Vagina (tissue), 2 donors: Measurements from ENCODE around the gene SLC7A6OS.

Experiments
- CTCF ChIP-seq, 3 experiments: fragments of 450-650 bp in 2 of 3; fragments of 200-600 bp in 1 of 3; sonication (generic) in 1 of 3; IDR thresholded peaks; one replicate each; pipeline ENCODE4 v1.5.1; 2017 to 2019; ENCODE audit warnings: antibody characterized with exemption in 3 of 3, mild to moderate bottlenecking in 2 of 3, moderate library complexity in 2 of 3
- POLR2A ChIP-seq, 2 donors: fragments of 450-650 bp; IDR thresholded peaks; one replicate each; pipeline ENCODE4 v1.6.1; 2017; ENCODE audit warnings: antibody characterized with exemption in 2 of 2, mild to moderate bottlenecking in 2 of 2, moderate library complexity in 2 of 2
- POLR2AphosphoS5 ChIP-seq, 2 donors: sonication (generic); formaldehyde crosslinking; IDR thresholded peaks; one replicate each; pipeline ENCODE4 v1.9.0; 2017; ENCODE audit warnings: antibody characterized with exemption in 2 of 2, mild to moderate bottlenecking in 2 of 2, low read depth in 1 of 2; ENCODE audit not compliant: insufficient read depth in 1 of 2

GRCh38 chr16:68253721-68254120 is 57.0 kb downstream of the SLC7A6OS start:
- no peak for TF ChIP-seq CTCF (IDR thresholded peaks at IDR 0.05)
- TF ChIP-seq POLR2A (IDR thresholded peaks at IDR 0.05): no peak
- TF ChIP-seq POLR2AphosphoS5 (IDR thresholded peaks at IDR 0.05; ENCODE audit: insufficient read depth in 1 of 2, low read depth in 1 of 2): no peak
